HG03097 (cell line): Measurements from ENCODE around the gene SNRPB2.

Experiments
- ATAC-seq: cut with Tn5 transposase; IDR thresholded peaks from one replicate; pipeline ENCODE4 v1.9.1; 2021; ENCODE audit not compliant: unreplicated experiment, low FRiP score

Gene SNRPB2

GRCh38 chr20:16729080-16729479 is 746 bp upstream of the SNRPB2 start:
- no peak for ATAC-seq

- ATAC-seq, result no peak
These were observed 2.8 kb downstream of the SNRPB2 start for GRCh38 chr20:16732506-16733152.

GRCh38 chr20:16740365-16741072 is 10.7 kb downstream of the SNRPB2 start:
- ATAC-seq, result no peak

- no peak for ATAC-seq
These were observed 14.5 kb downstream of the SNRPB2 start for GRCh38 chr20:16744178-16744807.

GRCh38 chr20:16745204-16745603 is 15.4 kb downstream of the SNRPB2 start:
- ATAC-seq, result no peak

- no peak for ATAC-seq
These were observed 17.5 kb downstream of the SNRPB2 start for GRCh38 chr20:16747291-16747811.

- ATAC-seq, result no peak
These were observed 18.6 kb downstream of the SNRPB2 start, which contains the start of gene OTOR for GRCh38 chr20:16748308-16748900. TSS of gene OTOR (plus strand) at chr20:16748358. CDS start at chr20:16748402, 44 bp downstream.

- no peak for ATAC-seq
These were observed 19.7 kb downstream of the SNRPB2 start for GRCh38 chr20:16749573-16749972.

- no peak for ATAC-seq
These were observed 22.3 kb downstream of the SNRPB2 start for GRCh38 chr20:16752082-16752481.

- ATAC-seq, result no peak
These were observed 23.1 kb downstream of the SNRPB2 start for GRCh38 chr20:16752901-16753300.

GRCh38 chr20:16758454-16759180 is 28.8 kb downstream of the SNRPB2 start:
- ATAC-seq, result no peak

GRCh38 chr20:16759181-16759563 is 29.3 kb downstream of the SNRPB2 start:
- ATAC-seq, result no peak

GRCh38 chr20:16760431-16761304 is 30.8 kb downstream of the SNRPB2 start:
- no peak for ATAC-seq

GRCh38 chr20:16761305-16761829 is 31.5 kb downstream of the SNRPB2 start:
- no peak for ATAC-seq

- no peak for ATAC-seq
These were observed 34.7 kb downstream of the SNRPB2 start for GRCh38 chr20:16764560-16764959.

GRCh38 chr20:16771213-16771612 is 41.4 kb downstream of the SNRPB2 start:
- ATAC-seq, result no peak

- no peak for ATAC-seq
These were observed 46.1 kb downstream of the SNRPB2 start for GRCh38 chr20:16775961-16776360.

- no peak for ATAC-seq
These were observed 47.3 kb downstream of the SNRPB2 start for GRCh38 chr20:16777126-16777525.

GRCh38 chr20:16778159-16778558 is 48.3 kb downstream of the SNRPB2 start:
- ATAC-seq, result no peak
